ENCODE data around the gene NPC2. TPM values are rescaled to one million over a fixed set of nuclear protein-coding genes. Genes with fewer than 3 reads are reported as not detected.

Gene NPC2
- polyA plus RNA-seq, 2 of the 4 experiments (the other 2 are of a cell fraction): 97.7 to 457 TPM

Other genes with a start within 250 kb of the NPC2 start
- 13.9 and 22.7 TPM in 2 replicates for gene ABCD4, start 190.4 kb downstream of the NPC2 start, polyA plus RNA-seq (2011; rRNA removed)
- gene ABCD4, start 190.4 kb downstream of the NPC2 start, polyA plus RNA-seq (2017; fragmentation: RNase III; extraction: RNeasy Plus Mini Kit Qiagen cat#74134 plus additional on column Dnase treatment): 31.2 to 36.6 TPM (median 35.8 TPM) in 3 replicates
- not detected in 2 replicates for gene VRTN, start 144.8 kb downstream of the NPC2 start, polyA plus RNA-seq (2011; rRNA removed)
- gene VRTN, start 144.8 kb downstream of the NPC2 start, polyA plus RNA-seq (2017; fragmentation: RNase III; extraction: RNeasy Plus Mini Kit Qiagen cat#74134 plus additional on column Dnase treatment): not detected in 3 replicates
- not detected in 2 replicates for gene SYNDIG1L, start 67.1 kb downstream of the NPC2 start, polyA plus RNA-seq (2011; rRNA removed)
- not detected in 3 replicates for gene SYNDIG1L, start 67.1 kb downstream of the NPC2 start, polyA plus RNA-seq (2017; fragmentation: RNase III; extraction: RNeasy Plus Mini Kit Qiagen cat#74134 plus additional on column Dnase treatment)
- gene ISCA2, start 460 bp upstream of the NPC2 start, polyA plus RNA-seq (2011; rRNA removed): 38.8 and 49.3 TPM in 2 replicates
- gene ISCA2, start 460 bp upstream of the NPC2 start, polyA plus RNA-seq (2017; fragmentation: RNase III; extraction: RNeasy Plus Mini Kit Qiagen cat#74134 plus additional on column Dnase treatment): 41.3 to 48.8 TPM (median 45.8 TPM) in 3 replicates
- gene LTBP2, start 118.9 kb upstream of the NPC2 start, polyA plus RNA-seq (2011; rRNA removed): 4.9 and 6.3 TPM in 2 replicates
- 9.9 to 17.1 TPM (median 14.4 TPM) in 3 replicates for gene LTBP2, start 118.9 kb upstream of the NPC2 start, polyA plus RNA-seq (2017; fragmentation: RNase III; extraction: RNeasy Plus Mini Kit Qiagen cat#74134 plus additional on column Dnase treatment)
- 48.6 and 59.5 TPM in 2 replicates for gene AREL1, start 219.8 kb upstream of the NPC2 start, polyA plus RNA-seq (2011; rRNA removed)
- 26.4 to 27.5 TPM (median 26.5 TPM) in 3 replicates for gene AREL1, start 219.8 kb upstream of the NPC2 start, polyA plus RNA-seq (2017; fragmentation: RNase III; extraction: RNeasy Plus Mini Kit Qiagen cat#74134 plus additional on column Dnase treatment)
- gene FCF1, start 219.8 kb upstream of the NPC2 start, polyA plus RNA-seq (2011; rRNA removed): 96.1 and 97.2 TPM in 2 replicates
- gene FCF1, start 219.8 kb upstream of the NPC2 start, polyA plus RNA-seq (2017; fragmentation: RNase III; extraction: RNeasy Plus Mini Kit Qiagen cat#74134 plus additional on column Dnase treatment): 80.1 to 93.7 TPM (median 86.3 TPM) in 3 replicates

Measured in A549 (cell line).